ENCODE data around the gene DNAH2. TPM values are rescaled to one million over a fixed set of nuclear protein-coding genes. Genes with fewer than 3 reads are reported as not detected.
A peak's percentile ranks its signal among the peaks of the same experiment; 100 is the strongest.

Gene DNAH2
- total and polyA plus RNA-seq, 2 of the 4 experiments (the other 2 are of a cell fraction), result under 0.01 to 0.02 TPM

DNA sequence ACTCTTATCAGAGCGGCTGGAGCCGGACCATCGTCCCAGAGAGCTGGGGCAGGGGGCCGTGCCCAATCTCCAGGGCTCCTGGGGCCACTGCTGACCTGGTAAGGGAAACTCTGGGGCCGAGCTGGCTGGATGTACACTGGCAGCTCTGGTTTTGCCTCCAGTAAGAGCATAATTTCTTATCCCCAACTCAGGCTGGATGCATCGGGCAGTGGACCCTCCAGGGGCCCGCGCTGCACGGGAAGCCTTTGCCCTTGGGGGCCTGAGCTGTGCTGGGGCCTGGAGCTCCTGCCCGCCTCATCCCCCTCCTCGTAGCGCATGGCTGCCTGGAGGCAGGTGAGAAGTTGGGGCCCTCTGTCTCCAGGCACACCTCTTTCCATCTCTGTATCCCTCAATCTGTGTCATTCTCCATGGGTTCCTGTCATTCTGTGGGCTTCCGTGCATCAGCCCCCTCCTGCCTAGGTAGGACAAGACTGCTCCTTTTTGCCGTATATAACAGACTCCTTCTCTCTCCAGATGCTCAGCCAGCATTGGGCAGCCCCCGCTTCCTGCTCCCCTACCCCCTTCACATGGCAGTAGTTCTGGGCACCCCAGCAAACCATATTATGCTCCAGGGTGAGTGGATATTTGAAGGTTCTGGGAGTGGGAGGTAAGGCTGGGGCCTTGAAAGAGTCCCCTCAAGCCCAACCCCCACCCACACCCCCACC lies 128.0 kb downstream of the DNAH2 start:
- H3K4me2 ChIP-seq (ENCODE audit: low read depth, low read length), result peak overlapping the region; percentile 69
- BruUV-seq (replicated peaks), result no TSS peak
- no peak overlapping the region for H2BK20ac ChIP-seq (ENCODE audit: low read depth, low read length)
- no peaks in the 10 kb centered on the region for H3K27me3 ChIP-seq (ENCODE audit: control insufficient read depth, insufficient read depth, low read length)
- H2BK5ac ChIP-seq (ENCODE audit: low read depth, low read length, poor library complexity, severe bottlenecking), result no peak overlapping the region
- H4K8ac ChIP-seq (ENCODE audit: low read depth in 2 of 2, low read length in 2 of 2), result no peak overlapping the region
- H2AK9ac ChIP-seq (replicated peaks; ENCODE audit: low read depth, low read length, poor library complexity), result peak overlapping the region; percentile 62
- H4K91ac ChIP-seq (ENCODE audit: insufficient read depth, low read depth, low read length), result no peak overlapping the region
- no peak overlapping the region for H2BK15ac ChIP-seq (ENCODE audit: low read depth, low read length)
- peaks cover 43% of the 10 kb centered on the region for H3K36me3 ChIP-seq (ENCODE audit: control insufficient read depth, insufficient read depth, low read length)
- no peak overlapping the region for H3K4me3 ChIP-seq (ENCODE audit: insufficient read depth, low read depth, low read length)
- no peak overlapping the region for H2AK5ac ChIP-seq (ENCODE audit: low read depth, low read length)
- no peaks in the 10 kb centered on the region; the same call in 1 of the 2 replicates for H3K9me1 ChIP-seq (ENCODE audit: insufficient read depth, low read length)
- H3K4me1 ChIP-seq (ENCODE audit: control insufficient read depth, insufficient read depth, low read length), result peaks cover 13% of the 10 kb centered on the region
- DNase-seq (no peak), ATAC-seq (ENCODE audit: low read depth) (no peak)
- ChIA-PET POLR2A (ENCODE audit: unreplicated experiment) (no interaction called here), CTCF (interaction anchor here (0.7 to 0.8 kb wide), 2 partner anchors 10 to 12 kb away, joined by 3 to 4 read pairs; partner anchors contain the start of gene NAA38)
- H3K4ac ChIP-seq (ENCODE audit: low read depth, low read length), result no peak overlapping the region
- H2AFZ ChIP-seq (replicated peaks; ENCODE audit: low read length, poor library complexity), result no peak overlapping the region
- H3K9ac ChIP-seq (ENCODE audit: low read depth, low read length), result no peak overlapping the region
- peaks cover 12 to 54% of the 10 kb centered on the region in 2 experiments for H3K79me1 ChIP-seq (ENCODE audit: low read depth in 1 of 2, low read length in 2 of 2)
- H3K9me3 ChIP-seq (ENCODE audit: control insufficient read depth, insufficient read depth, low read length), result no peaks in the 10 kb centered on the region
- no peak overlapping the region for H4K5ac ChIP-seq (ENCODE audit: low read depth, low read length)
- WGBS, 2 experiments (ENCODE audit: extremely low coverage in 2 of 2, insufficient read length in 1 of 2), result 83% methylated on average over 2 of the region's 15 CpGs; no CpG with 5 or more reads in 1 of the 2 experiments
- no peak overlapping the region for H3K56ac ChIP-seq (ENCODE audit: extremely low read depth, insufficient read depth, low read length)
- no peak overlapping the region for H3K23ac ChIP-seq (ENCODE audit: low read depth, low read length)
- no peak overlapping the region for H2BK120ac ChIP-seq (ENCODE audit: low read depth, low read length)
- TF ChIP-seq CHD1 (IDR thresholded peaks at IDR 0.05; ENCODE audit: low read depth, low read length), result no peak
- TF ChIP-seq RFX5 (IDR thresholded peaks at IDR 0.05; ENCODE audit: low read depth, low read length), result no peak
- TF ChIP-seq SMC3 (IDR thresholded peaks at IDR 0.05; ENCODE audit: low read depth, low read length), result no peak
- TF ChIP-seq MAZ (IDR thresholded peaks at IDR 0.05; ENCODE audit: borderline replicate concordance, low read depth, low read length), result no peak
- no peak for TF ChIP-seq CEBPB (IDR thresholded peaks at IDR 0.05; ENCODE audit: low read depth, low read length)
- TF ChIP-seq POLR2A (IDR thresholded peaks at IDR 0.05; ENCODE audit: low read depth, low read length), result no peak
- TF ChIP-seq ELK1 (IDR thresholded peaks at IDR 0.05; ENCODE audit: borderline replicate concordance, low read depth, low read length), result no peak
- TF ChIP-seq MAFK (IDR thresholded peaks at IDR 0.05; ENCODE audit: low read depth, low read length), result no peak
- TF ChIP-seq RAD21 (IDR thresholded peaks at IDR 0.05; ENCODE audit: low read length), result no peak
- no peak for TF ChIP-seq NFE2L2 (IDR thresholded peaks at IDR 0.05; ENCODE audit: low read depth, low read length)
- in situ Hi-C loops (cut with MboI; ENCODE audit: low sequenced_read_pairs), result no loop called here
- no peak overlapping the region for H3K18ac ChIP-seq (ENCODE audit: low read depth, low read length)
- dilution Hi-C loops (cut with HindIII; ENCODE audit: low sequenced_read_pairs, unreplicated experiment), result no loop called here
- peaks cover 61% of the 10 kb centered on the region for H4K20me1 ChIP-seq (ENCODE audit: insufficient read depth, low read length)
- H3K27ac ChIP-seq (ENCODE audit: insufficient read depth, low read length), result no peak overlapping the region; the same call in 1 of the 2 replicates
- H3K14ac ChIP-seq (replicated peaks; ENCODE audit: low read depth, low read length), result no peak overlapping the region
- intact Hi-C loops (cut with micrococcal nuclease), result loop anchor here (2.0 kb wide), 1 partner anchor 99 kb away; no protein-coding TSS in a partner anchor
